Measurements from ENCODE around the gene DLGAP4. TPM values are rescaled to one million over a fixed set of nuclear protein-coding genes. Genes with fewer than 3 reads are reported as not detected.
"Not testable (repeated sequence)": the region's sequence is repeated elsewhere in the genome, so short reads cannot be mapped to it uniquely, and the experiment has no call there.

Gene DLGAP4
- total RNA-seq, 1 donor = 26.1 TPM

DNA sequence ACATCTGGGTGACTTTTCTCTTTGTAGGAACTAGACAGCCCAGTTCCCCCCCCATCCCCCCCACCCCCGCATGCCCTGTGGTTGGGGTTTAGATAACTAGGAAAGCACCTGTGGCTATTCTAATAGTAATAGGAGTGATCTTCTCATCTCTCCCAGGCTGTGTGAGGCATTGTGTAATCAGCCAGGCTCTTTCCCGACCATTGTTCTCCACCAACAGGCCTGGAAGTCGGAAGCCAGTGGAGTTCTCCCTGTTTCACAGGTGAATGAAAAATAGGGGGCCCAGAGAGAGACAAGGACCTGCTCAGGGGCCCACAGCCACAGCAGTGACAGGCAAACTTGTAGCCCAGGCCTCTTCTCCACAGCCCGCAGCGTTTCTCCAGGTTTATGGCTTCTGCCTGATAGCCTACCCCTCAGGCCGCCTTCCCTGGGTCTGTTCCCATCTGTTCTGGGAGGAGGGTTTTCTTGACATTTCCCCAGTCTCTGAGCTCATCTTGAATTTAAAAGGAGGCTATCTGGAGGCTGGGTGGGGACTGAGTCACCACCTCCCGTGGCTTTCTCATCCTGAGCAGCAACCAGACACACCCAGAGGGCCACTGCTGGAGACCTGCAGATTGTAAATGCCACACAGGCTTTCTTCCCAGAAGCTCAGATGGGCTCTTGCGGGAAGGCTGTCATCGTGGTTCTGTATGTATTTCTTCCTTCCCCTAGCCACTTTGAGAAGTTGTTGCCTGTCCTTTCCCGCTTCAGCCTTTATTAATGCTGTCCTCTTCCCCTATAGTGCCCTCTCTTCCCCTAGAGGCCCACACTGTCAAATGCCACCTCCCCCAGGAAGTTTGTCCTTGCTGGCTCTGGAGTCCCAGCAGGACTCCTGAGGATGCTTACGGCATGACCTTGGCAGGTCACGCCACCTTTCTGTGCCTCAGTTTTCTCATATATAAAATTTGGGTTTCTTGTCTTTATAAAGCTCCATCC is 159.3 kb downstream of the DLGAP4 start:
- DNase-seq (ENCODE audit: low read depth in 2 of 3, low spot score in 2 of 3) = peak in 1 of 3 donors; percentile 24

DNA sequence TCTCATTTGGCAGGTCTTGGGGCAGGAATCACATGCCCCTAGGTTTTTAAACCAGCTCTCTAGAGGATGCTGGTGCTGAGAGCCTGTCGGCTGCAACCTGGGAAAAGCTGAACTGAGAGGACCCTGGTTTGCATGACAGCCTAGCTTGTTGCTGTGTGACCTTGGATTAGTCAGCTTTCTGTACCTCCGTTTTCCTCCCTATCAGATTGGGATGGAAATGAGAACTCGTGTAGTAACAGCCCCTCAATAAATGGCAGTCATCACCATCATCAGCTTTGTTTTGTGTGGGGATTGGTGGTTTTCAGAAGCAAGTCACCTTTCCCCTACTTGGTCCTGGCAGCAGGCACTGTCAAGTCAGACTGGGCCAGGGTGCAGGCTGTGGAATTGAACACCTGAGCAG is 159.9 kb downstream of the DLGAP4 start:
- no peak for DNase-seq (ENCODE audit: low read depth in 2 of 3, low spot score in 2 of 3)

DNA sequence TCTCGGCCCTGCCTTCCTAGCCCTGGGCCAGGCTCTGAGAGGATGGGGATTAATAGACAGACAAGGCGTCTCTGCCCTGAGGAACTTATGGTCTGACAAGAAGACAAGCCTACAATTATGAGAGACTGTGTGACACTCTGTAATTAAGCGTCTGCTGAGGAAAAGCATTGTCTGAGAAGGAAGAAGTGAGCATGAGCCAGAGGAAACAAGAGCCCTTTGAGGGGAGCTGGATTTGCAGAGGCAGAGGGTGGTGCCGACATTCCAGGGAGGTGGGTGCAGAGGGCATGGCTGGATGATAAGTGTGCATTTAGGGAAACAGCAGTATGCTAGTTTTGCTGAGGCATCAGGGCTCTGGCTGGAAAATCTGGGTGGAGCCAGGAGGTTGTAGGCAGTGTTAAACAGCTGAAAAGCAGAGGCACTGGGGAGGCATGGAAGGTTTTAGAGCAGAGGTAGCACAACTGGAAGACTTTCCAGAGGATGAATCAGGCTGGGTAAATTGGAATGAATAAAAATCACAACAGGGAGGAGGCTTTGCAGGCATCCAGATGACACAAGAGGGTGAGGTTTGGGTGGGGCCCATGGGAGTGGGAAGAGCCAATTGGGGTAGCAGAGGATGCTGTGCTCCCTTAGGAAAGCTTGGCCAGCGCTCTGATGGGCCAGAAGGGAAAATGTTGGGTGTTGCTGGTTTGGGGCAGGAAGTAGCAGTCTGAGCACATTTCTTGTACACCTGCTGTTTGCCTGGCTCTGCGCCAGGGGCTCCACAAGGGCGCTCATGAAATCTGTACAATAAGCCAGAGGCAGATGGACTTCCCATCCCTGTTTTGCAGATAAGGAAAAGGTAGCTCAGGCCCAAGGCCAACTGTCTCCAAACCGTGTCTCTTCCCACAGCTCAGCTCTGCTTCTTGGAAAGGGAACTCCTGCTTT is 161.2 kb downstream of the DLGAP4 start:
- DNase-seq (ENCODE audit: low read depth in 2 of 3, low spot score in 2 of 3) = peak in 2 of 3 donors; percentile 21 to 56

DNA sequence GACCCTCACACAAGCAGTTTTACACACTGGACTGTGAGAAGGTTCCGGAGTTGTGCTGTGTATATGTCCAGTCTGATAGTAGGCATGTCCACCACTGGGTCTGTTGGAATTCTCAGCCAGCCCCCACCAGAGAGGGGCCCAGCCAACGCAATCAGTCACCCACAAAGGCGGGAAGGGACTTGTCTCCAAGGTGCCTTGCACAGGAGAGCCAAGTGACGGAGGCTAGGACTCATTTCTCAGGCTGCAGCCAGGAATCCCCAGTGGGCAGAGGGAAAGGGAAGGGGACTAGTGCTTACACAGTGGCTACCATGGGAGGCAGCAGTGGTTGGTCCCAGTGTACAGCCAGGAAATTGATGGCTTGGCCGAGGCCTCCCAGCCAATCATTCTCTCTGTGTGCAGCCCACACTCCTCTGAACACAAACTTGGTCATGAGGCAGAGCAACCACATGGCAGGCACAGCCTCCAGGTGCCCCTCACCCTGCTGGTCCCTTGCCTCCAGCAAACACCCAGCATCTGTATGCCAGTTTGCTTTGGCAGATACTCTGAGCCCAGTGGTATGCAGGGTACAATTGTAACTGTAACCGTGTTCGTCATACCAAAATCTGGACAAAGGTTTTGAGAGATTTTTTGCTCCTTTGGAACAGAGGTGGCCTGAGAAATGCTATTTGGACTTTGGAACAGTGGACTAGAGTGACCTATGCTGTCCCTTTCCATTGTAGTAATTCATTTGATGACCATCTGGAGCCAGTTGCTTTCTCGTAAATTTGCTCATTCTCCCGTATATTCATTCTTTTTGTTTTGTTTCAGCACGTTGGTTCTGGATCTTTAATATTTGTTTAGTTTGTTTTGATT is 162.2 kb downstream of the DLGAP4 start:
- no peak for DNase-seq (ENCODE audit: low read depth in 2 of 3, low spot score in 2 of 3)

DNA sequence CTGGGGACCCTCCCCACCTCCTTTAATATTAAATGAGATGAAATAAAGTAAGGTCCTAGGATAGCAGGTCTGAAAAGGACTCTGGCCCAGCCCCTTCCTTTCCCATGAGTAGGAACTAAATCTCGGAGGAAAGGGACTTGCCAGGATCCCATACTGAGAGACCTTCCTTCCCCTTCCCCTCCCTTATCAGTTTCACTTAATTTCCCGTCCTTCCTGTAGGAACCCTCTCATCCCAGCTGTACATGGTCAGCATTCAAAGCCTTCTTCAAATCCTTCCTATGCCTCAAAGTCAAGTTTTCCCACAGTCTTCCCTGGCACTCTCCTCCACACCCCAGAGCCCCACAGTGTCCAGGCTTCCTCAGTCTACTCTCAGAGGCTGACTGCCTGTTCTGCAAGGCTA is 163.8 kb downstream of the DLGAP4 start:
- DNase-seq (ENCODE audit: low read depth in 2 of 3, low spot score in 2 of 3) = no peak

DNA sequence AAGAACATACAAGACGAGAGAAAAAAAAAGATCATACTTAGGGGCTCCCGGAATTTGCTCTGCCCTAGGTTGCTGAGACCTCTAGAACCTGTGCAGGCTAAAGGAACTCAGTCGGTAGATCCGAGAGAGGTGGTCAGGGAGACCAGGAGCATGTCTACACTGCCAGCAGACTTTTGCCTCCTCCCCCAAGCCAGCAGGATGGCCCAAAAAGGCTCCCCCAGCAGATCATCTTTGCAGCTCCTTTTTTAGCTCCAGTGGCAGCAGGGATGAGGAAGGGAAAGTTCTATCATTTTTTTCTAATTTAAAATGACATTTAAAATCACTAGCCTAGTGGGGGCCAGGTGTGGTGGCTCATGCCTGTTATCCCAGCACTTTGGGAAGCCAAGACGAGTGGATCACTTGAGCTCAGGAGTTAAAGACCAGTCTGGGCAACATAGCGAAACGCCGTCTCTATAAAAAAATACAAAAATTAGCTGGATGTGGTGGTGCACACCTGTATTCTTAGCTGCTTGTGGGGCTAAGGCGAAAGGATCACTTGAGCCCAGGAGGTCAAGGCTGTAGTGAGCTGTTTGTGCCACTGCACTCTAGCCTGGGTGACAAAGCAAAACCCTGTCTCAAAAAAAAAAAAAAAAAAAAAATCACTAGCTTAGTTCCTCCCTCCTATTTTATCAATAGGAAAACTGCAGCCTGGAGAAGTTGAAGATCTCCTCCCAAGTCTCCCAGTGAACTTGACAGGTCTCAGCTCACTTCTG is 165.9 kb downstream of the DLGAP4 start:
- no peak for DNase-seq (ENCODE audit: low read depth in 2 of 3, low spot score in 2 of 3)

DNA sequence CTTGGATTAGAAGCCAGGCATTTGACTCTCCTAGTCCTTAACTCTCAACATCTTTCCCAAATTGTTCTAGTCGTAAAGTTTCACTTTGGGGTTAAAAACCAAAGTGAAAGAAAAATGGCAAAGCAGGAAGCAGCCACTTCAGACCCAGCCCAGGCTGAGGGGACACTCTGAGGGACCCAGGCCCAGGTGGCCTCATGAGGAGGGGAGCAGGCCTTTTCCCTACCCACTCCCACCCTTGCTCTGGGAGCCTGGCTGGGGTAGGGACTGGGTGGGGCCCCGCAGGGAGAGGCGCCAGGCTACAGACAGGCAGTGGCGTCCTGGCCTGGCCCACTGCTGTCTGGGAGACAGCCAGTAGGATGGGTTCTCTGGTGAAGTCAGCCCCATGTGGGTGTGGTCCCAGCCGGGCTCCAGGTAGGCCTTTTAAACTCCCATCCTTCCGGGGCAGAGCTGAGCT is 166.5 kb downstream of the DLGAP4 start:
- peak in 2 of 3 donors; percentile 31 to 55 for DNase-seq (ENCODE audit: low read depth in 2 of 3, low spot score in 2 of 3)

DNA sequence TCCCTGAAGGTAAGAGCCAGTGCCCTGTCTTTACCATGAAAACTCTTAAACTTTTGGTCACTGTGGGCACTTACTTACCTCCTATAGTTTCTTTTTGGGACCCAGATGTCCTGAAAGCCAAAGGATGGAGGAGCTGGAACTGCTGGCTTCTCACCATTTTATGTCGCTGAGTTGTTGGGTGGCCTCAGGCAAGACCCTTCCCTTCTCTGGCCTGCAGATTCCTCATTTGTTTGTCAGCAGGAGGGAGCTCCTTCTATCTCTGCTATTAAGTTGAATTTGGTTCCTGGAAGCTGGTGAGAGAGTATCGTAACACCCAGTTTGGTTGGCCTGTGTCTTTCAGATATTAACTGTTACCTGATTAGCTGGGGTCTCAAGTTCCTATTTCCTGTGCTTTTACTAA is 167.0 kb downstream of the DLGAP4 start:
- DNase-seq (ENCODE audit: low read depth in 2 of 3, low spot score in 2 of 3) = no peak

DNA sequence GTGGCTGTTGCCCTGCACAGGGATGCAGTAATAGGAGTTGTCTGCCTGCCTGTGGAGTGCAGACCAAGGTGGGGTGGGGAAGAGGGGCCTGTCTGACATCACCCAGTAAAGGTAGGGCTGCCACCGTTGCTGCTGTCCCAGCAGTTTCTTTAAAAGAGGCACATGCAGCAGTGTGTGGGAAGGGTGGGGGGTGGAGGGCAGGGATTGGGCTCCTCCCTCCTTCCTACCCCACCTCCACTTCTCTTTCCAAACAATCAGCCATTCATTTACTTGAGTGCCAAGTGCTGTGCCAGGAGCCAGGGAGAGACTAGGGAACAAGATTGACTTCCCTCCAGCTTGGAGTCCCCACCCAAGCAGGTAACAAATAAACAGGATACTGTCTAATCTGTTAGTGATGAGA is 168.4 kb downstream of the DLGAP4 start:
- DNase-seq (ENCODE audit: low read depth in 2 of 3, low spot score in 2 of 3) = no peak

DNA sequence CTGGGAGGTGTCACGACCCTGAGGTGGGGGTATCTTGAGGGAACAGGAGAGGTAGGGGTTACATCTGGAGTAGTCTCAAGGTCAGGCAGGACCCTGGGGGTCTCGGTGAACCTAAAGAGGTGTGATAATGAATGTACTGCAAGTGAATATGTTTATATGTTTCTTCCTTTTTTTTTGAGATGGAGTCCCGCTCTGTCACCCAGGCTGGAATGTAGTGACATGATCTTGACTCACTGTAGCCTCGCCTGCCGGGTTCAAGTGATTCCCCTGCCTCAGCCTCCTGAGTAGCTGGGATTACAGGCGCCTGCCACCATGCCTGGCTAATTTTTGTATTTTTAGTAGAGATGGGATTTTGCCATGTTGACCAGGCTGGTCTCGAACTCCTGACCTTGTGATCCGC is 168.9 kb downstream of the DLGAP4 start:
- not testable (repeated sequence) for DNase-seq (ENCODE audit: low read depth in 2 of 3, low spot score in 2 of 3)

DNA sequence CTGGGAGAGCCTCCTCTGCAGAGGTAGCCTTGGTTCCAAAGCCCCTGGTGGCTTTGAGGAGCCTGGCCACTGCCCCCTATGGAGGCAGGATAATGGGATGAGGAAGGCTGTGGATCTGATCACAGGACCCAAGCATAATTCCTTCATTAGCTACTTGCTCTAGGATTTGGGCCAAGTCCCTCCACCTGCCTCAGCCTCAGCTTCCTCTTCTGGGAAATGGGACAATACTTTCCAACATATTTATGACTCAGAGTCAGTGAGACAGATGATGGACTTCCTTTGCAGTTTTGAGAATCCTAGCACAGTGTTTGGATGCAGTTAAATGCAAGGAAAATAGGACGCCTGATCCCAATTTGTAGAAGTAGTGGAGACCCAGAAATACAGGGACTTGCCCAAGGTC is 171.3 kb downstream of the DLGAP4 start:
- no peak for DNase-seq (ENCODE audit: low read depth in 2 of 3, low spot score in 2 of 3)

DNA sequence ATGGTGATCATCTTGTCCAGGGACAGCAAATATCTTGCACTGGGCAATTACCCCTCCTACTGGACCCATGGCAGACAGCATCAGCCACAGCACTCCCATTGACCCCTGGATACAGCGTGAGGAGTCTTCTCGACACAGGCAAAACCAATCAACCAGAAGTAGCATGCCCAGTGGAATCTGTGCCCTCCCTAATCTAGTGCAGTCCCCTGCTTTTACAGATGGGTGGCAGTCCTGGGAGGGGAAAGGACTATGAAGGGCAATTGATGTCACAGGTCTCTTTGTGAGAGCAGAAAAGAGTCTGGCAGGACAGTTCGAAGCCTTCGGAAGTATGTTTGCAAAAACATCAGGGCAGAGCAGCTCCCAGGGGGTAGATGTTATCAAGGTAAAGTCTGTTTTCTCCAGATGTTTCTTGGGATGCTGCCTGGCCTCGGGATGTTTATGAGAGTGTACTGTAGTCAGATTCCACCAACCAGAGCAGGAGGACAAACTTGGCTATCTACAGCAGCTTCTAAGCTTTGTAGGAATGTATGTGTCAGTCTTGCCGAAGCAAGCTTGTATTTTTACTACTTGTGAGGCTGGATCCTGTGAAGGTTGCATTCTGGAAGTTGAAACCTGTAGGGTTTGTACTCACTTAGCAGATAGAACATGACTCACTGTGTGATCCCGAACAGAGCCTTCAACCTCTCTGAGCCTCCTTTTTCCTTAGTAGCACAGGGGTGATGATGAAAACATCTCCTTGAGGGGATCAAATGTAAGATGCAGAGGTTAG is 172.2 kb downstream of the DLGAP4 start:
- DNase-seq (ENCODE audit: low read depth in 2 of 3, low spot score in 2 of 3) = no peak

DNA sequence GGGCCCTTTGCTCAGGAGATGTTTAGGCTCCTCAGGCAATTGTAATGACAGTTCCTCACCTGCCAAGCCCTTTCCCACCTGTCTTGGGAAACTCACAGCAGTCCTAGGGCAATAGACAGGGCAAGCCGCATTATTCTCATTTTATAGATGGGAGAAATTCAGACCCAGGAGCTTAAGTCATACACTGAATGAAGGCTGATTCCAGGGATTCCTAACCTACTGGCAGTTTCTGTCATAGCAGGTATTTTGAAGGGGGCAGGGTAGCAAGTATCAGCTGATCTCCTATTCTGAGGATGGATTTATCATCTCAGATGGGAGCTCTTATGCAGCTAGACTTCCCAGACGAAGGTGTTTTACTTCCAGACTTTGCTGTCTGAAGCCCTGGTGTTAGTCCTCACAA is 173.8 kb downstream of the DLGAP4 start:
- no peak for DNase-seq (ENCODE audit: low read depth in 2 of 3, low spot score in 2 of 3)

DNA sequence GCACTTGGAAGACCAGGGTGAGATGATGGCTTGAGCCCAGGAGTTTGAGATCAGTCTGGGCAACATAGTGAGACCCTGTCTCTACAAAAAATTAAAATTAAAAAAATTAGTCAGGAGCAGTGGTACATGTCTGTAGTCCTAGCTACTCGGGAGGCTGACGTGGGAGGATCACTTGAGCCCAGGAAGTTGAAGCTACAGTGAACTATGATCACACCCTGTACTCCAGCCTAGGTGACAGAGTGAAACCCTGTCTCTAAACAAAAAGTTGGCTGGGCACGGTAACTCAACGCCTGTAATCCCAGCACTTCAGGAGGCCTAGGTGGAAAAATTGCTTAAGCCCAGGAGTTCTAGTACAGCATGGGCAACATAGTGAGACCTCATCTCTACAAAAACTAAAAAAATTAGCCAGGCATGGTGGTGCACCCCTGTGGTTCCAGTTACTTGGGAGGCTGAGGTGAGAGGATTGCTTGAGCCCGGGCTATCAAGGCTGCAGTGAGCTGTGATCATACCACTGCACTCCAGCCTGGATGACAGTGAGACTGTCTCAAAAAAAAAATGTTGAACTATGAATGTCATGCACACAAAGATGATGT is 174.4 kb downstream of the DLGAP4 start:
- DNase-seq (ENCODE audit: low read depth in 2 of 3, low spot score in 2 of 3) = no peak

DNA sequence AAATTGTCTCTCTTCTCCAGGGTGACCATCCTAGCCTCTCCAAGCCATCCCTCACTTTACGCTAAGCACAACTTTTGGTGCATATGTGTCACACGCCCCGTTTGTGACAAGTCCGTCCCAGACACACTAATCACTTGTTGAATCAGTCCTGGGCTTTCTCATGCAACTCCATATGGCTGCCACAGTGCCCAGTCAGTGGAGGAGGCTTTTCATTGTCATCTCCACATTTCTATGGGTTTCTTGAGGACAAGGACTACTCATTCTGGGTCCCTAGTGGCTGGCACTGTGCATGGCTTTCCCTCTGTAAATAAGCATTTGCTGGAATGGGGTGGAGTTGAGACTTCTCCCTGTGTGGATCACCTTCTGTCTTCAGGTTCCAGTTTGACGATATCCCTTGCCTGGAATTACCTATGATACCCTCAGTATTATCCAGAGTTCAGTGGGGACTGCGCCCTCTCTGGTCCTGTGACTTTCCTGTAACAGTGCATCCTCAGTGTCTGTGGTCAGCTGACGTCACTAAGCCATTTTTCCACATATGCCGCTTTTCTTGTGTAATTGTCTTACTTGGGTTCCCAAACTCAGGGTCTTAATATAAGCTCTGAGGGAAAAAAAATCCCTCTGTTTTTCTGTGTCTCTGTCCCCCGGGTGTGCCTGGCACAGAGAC is 175.4 kb downstream of the DLGAP4 start:
- DNase-seq (ENCODE audit: low read depth in 2 of 3, low spot score in 2 of 3) = no peak

DNA sequence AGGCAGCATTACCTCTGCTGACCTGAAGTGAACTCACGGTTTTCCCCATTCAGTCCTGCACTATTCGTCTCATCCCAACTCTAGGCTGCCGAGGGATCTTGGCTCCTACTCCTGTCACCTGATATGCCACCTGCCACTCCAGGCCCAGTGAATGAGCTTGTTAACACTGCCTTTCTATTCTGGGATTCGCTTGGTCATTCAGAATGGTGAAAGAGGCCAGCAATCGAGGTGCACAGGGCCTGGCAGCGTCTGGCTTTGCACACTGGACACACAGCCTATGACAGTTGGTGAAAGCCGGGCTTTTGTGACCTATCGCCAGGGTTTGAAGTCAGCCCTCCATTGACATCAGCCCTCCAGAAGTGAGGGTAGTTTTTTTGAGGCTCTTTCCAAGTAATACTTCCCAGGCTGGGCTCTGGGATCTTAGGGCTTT is 175.9 kb downstream of the DLGAP4 start:
- no peak for DNase-seq (ENCODE audit: low read depth in 2 of 3, low spot score in 2 of 3)

DNA sequence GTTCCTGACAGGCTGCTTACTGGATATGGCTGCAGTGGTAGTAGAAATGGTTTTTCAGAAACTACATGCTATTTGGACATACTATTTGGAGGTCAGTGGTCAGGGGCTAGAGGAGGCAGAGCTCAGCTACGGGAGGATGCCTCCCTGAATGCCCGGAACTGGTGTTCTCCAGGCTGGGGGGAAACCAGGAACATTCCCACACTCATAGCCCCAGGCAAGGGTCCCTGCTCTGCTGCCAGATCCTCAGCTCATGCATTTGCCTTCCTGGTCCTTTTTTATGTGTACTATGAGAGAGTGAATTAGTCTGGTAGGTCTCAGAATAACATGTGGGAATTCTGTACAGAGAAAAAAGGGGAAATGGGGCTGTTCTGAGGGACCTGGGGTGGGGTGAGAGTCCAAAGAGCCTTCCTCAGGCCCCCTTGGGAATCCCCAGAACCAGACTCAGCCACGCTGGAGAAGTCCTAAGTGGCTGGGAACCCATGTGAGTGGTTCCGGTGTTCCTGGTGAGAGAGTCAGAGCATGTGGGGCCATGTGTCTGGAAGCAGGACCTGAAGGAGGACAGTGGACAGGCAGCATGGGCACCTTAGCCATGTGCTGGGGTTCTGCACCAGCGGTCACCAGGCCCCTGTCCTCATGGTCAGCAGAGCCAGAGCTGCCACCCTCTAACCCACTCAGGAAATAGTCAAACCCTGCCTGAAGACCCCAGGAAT is 177.2 kb downstream of the DLGAP4 start:
- DNase-seq (ENCODE audit: low read depth in 2 of 3, low spot score in 2 of 3) = no peak
